HepG2 (cell line): Measurements from ENCODE around the gene PDGFA. TPM values are rescaled to one million over a fixed set of nuclear protein-coding genes. Genes with fewer than 3 reads are reported as not detected.

Experiments
- PRPF4 ChIP-seq: fragments of 200-400 bp; formaldehyde crosslinking; IDR thresholded peaks from 2 replicates; pipeline ENCODE4 v1.6.1; 2016; ENCODE audit warnings: low read length, low read depth; ENCODE audit not compliant: poor library complexity, severe bottlenecking
- ZNF333 ChIP-seq: sonication (generic); formaldehyde crosslinking; IDR thresholded peaks from 2 replicates; pipeline ENCODE4 v1.4.0; 2020; ENCODE audit warnings: mild to moderate bottlenecking, missing genetic modification reagents, borderline replicate concordance
- polyA plus RNA-seq, 8 experiments: library from polyadenylated mRNA; depleted of rRNA in 3 of 8; stranded (reverse) in 7 of 8; unstranded in 1 of 8; fragments of >200 nt; fragmentation: Illumina TruSeq in 4 of 8; extraction: Trizol in 4 of 8; gene quantifications; 2 replicates each; pipeline versions ENCODE4 v1.2.1 to v1.2.3, GENCODE V29; 2011 to 2016; ENCODE audit warnings: low read depth in 4 of 8, missing spikeins in 1 of 8, mixed read lengths in 1 of 8; ENCODE audit not compliant: insufficient read depth in 1 of 8
- total RNA-seq, 5 experiments: library from RNA; depleted of rRNA; stranded (reverse); fragments of >200 nt; fragmentation: Illumina TruSeq; extraction: Trizol; gene quantifications; 2 replicates each; pipeline ENCODE4 v1.2.3, GENCODE V29; 2016; ENCODE audit warnings: low read depth in 1 of 5
- TF ChIP-seq, protein P1 (sequence below): sonication (generic); formaldehyde crosslinking; IDR thresholded peaks from 2 replicates; pipeline ENCODE4 v1.5.1; 2020; ENCODE audit warnings: mild to moderate bottlenecking, missing genetic modification reagents, moderate library complexity
- TF ChIP-seq, protein P2 (sequence below): sonication (generic); formaldehyde crosslinking; IDR thresholded peaks from 2 replicates; pipeline ENCODE4 v1.5.0; 2020; ENCODE audit warnings: mild to moderate bottlenecking, missing genetic modification reagents, borderline replicate concordance
- TF ChIP-seq, protein P3 (sequence below): sonication (generic); formaldehyde crosslinking; IDR thresholded peaks from 2 replicates; pipeline ENCODE4 v1.4.0; 2020; ENCODE audit warnings: mild to moderate bottlenecking, missing genetic modification reagents
- TF ChIP-seq, protein P4 (sequence below): sonication (generic); formaldehyde crosslinking; IDR thresholded peaks from 2 replicates; pipeline ENCODE4 v1.9.0; 2021; ENCODE audit warnings: missing genetic modification reagents, borderline replicate concordance

Gene PDGFA
- total and polyA plus RNA-seq, 2 of the 13 experiments (the other 11 are each of a cell fraction or from before 2014, with no cell fraction given): 1.5 to 3.4 TPM

DNA sequence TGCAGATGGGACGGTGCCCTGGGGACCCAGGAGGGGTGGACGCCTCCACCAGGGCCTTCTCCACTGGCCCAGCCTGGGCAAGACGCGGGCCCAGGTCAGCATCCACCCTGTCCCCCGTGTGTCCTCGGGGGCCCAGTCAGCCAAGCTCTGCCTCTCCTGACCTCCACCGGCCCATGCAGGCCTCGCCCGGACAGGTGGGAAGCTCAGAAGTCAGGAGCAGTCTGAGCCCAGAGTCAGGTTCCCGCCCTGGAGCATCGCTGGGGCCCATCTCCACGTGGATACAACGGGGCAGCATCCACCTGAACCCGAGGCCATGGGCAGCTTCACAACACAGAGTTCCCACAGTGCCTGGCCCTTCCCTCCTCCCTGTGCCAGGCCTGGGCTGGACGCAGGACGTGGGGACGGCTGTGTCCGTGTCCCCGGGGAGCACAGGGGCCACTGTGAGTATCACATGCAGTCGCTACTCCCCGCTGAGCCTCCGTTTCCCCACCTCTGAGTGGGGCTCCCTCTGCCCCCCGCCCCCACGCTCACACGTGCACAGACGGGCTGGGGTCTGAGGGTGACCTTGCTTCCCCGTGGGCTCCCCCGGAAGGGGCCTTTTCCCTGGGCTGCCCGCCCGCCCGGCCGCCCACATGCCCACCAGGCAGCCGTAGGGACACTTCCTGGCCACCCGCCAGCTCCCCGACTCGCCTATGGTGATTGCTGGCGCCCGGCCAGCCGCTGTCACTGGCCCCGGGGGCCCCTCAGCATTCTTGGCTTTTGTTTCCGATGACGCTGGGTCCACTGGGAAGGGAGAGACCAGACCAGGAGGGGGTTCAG is 64.3 kb downstream of the PDGFA start (continued):
- TF ChIP-seq, protein P1, sequence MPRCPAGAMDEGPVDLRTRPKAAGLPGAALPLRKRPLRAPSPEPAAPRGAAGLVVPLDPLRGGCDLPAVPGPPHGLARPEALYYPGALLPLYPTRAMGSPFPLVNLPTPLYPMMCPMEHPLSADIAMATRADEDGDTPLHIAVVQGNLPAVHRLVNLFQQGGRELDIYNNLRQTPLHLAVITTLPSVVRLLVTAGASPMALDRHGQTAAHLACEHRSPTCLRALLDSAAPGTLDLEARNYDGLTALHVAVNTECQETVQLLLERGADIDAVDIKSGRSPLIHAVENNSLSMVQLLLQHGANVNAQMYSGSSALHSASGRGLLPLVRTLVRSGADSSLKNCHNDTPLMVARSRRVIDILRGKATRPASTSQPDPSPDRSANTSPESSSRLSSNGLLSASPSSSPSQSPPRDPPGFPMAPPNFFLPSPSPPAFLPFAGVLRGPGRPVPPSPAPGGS (CRISPR knock-in tag): peak; percentile 50; the same call in 1 of the 2 replicates
- no peak for TF ChIP-seq ZNF333 (CRISPR knock-in tag)
- TF ChIP-seq, protein P2, sequence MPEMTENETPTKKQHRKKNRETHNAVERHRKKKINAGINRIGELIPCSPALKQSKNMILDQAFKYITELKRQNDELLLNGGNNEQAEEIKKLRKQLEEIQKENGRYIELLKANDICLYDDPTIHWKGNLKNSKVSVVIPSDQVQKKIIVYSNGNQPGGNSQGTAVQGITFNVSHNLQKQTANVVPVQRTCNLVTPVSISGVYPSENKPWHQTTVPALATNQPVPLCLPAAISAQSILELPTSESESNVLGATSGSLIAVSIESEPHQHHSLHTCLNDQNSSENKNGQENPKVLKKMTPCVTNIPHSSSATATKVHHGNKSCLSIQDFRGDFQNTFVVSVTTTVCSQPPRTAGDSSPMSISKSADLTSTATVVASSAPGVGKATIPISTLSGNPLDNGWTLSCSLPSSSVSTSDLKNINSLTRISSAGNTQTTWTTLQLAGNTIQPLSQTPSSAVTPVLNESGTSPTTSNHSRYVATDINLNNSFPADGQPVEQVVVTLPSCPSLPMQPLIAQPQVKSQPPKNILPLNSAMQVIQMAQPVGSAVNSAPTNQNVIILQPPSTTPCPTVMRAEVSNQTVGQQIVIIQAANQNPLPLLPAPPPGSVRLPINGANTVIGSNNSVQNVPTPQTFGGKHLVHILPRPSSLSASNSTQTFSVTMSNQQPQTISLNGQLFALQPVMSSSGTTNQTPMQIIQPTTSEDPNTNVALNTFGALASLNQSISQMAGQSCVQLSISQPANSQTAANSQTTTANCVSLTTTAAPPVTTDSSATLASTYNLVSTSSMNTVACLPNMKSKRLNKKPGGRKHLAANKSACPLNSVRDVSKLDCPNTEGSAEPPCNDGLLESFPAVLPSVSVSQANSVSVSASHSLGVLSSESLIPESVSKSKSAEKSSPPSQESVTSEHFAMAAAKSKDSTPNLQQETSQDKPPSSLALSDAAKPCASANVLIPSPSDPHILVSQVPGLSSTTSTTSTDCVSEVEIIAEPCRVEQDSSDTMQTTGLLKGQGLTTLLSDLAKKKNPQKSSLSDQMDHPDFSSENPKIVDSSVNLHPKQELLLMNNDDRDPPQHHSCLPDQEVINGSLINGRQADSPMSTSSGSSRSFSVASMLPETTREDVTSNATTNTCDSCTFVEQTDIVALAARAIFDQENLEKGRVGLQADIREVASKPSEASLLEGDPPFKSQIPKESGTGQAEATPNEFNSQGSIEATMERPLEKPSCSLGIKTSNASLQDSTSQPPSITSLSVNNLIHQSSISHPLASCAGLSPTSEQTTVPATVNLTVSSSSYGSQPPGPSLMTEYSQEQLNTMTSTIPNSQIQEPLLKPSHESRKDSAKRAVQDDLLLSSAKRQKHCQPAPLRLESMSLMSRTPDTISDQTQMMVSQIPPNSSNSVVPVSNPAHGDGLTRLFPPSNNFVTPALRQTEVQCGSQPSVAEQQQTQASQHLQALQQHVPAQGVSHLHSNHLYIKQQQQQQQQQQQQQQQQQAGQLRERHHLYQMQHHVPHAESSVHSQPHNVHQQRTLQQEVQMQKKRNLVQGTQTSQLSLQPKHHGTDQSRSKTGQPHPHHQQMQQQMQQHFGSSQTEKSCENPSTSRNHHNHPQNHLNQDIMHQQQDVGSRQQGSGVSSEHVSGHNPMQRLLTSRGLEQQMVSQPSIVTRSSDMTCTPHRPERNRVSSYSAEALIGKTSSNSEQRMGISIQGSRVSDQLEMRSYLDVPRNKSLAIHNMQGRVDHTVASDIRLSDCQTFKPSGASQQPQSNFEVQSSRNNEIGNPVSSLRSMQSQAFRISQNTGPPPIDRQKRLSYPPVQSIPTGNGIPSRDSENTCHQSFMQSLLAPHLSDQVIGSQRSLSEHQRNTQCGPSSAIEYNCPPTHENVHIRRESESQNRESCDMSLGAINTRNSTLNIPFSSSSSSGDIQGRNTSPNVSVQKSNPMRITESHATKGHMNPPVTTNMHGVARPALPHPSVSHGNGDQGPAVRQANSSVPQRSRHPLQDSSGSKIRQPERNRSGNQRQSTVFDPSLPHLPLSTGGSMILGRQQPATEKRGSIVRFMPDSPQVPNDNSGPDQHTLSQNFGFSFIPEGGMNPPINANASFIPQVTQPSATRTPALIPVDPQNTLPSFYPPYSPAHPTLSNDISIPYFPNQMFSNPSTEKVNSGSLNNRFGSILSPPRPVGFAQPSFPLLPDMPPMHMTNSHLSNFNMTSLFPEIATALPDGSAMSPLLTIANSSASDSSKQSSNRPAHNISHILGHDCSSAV (CRISPR knock-in tag): no peak
- TF ChIP-seq, protein P3, sequence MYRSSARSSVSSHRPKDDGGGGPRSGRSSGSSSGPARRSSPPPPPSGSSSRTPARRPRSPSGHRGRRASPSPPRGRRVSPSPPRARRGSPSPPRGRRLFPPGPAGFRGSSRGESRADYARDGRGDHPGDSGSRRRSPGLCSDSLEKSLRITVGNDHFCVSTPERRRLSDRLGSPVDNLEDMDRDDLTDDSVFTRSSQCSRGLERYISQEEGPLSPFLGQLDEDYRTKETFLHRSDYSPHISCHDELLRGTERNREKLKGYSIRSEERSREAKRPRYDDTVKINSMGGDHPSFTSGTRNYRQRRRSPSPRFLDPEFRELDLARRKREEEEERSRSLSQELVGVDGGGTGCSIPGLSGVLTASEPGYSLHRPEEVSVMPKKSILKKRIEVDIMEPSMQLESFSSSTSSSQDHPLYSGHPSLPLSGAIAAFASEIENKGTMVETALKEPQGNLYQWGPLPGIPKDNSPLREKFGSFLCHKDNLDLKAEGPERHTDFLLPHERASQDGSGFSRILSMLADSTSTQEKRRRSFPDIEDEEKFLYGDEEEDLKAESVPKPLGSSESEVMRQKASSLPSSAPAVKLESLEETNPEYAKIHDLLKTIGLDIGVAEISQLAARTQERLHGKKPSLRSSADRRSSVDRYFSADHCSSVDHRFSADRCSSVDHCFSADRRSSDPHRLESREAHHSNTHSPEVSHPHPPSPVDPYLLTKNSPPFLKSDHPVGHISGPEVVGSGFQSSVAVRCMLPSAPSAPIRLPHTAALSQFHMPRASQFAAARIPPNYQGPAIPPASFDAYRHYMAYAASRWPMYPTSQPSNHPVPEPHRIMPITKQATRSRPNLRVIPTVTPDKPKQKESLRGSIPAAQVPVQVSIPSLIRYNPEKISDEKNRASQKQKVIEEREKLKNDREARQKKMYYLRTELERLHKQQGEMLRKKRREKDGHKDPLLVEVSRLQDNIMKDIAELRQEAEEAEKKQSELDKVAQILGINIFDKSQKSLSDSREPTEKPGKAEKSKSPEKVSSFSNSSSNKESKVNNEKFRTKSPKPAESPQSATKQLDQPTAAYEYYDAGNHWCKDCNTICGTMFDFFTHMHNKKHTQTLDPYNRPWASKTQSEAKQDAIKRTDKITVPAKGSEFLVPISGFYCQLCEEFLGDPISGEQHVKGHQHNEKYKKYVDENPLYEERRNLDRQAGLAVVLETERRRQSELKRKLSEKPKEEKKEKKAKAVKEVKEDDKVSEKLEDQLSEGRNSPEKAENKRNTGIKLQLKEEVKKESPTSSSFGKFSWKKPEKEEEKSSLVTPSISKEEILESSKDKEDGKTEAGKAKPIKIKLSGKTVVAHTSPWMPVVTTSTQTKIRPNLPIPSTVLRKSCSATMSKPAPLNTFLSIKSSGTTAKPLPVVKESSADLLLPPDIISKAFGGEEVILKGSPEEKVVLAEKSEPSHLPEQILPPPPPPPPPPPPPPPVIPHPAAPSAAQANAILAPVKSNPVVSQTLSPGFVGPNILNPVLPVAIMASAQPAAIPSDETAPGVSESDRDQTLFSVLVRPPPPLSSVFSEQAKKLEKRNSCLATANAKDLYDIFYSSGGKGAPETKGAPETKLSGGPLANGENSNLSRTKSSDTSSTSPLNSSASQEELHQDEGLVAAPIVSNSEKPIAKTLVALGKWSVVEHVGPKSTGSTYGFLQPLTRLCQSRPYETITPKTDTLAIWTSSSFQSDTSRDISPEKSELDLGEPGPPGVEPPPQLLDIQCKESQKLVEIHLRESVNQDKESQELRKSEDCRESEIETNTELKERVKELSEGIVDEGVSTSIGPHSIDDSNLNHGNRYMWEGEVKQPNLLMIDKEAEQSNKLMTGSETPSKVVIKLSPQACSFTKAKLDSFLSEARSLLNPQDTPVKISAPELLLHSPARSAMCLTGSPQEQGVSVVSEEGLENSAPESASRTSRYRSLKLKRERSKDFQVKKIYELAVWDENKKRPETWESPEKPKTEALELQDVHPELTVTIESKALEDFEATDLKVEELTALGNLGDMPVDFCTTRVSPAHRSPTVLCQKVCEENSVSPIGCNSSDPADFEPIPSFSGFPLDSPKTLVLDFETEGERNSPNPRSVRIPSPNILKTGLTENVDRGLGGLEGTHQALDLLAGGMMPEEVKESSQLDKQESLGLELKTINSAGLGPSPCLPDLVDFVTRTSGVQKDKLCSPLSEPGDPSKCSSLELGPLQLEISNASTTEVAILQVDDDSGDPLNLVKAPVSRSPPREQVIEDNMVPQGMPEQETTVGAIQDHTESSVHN: no peak
- TF ChIP-seq, protein P4, sequence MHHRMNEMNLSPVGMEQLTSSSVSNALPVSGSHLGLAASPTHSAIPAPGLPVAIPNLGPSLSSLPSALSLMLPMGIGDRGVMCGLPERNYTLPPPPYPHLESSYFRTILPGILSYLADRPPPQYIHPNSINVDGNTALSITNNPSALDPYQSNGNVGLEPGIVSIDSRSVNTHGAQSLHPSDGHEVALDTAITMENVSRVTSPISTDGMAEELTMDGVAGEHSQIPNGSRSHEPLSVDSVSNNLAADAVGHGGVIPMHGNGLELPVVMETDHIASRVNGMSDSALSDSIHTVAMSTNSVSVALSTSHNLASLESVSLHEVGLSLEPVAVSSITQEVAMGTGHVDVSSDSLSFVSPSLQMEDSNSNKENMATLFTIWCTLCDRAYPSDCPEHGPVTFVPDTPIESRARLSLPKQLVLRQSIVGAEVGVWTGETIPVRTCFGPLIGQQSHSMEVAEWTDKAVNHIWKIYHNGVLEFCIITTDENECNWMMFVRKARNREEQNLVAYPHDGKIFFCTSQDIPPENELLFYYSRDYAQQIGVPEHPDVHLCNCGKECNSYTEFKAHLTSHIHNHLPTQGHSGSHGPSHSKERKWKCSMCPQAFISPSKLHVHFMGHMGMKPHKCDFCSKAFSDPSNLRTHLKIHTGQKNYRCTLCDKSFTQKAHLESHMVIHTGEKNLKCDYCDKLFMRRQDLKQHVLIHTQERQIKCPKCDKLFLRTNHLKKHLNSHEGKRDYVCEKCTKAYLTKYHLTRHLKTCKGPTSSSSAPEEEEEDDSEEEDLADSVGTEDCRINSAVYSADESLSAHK (CRISPR knock-in tag): no peak
- TF ChIP-seq PRPF4: no peak
